Heart right ventricle (tissue), 16 donors: ENCODE data around the gene POU6F2. TPM values are rescaled to one million over a fixed set of nuclear protein-coding genes. Genes with fewer than 3 reads are reported as not detected.

Experiments used
- ATAC-seq, 8 donors: fragments of 200-7000 bp; cut with Tn5 transposase; one replicate each; pipeline ENCODE4 v1.9.1; 2020; ENCODE audit warnings: mild to moderate bottlenecking in 8 of 8, moderate library complexity in 8 of 8, moderate number of reproducible peaks in 1 of 8
- DNase-seq, 2 donors: peaks; one replicate each; pipeline ENCODE4 v3.0.0-alpha.2; 2020
- H3K27ac ChIP-seq, 10 donors: fragments of 200-600 bp; sonication (generic) in 2 of 10; one replicate each; pipeline versions ENCODE4 v1.5.0 to v1.8.0; 2020 to 2022; ENCODE audit warnings: mild to moderate bottlenecking in 3 of 10
- H3K27me3 ChIP-seq, 7 donors: fragments of 200-600 bp; one replicate each; pipeline ENCODE4 v1.8.0; 2021 to 2022; ENCODE audit warnings: mild to moderate bottlenecking in 2 of 7
- H3K36me3 ChIP-seq, 9 donors: fragments of 200-600 bp; sonication (generic) in 1 of 9; one replicate each; pipeline versions ENCODE4 v1.5.0 to v1.8.0; 2020 to 2022; ENCODE audit warnings: mild to moderate bottlenecking in 2 of 9
- H3K4me1 ChIP-seq, 9 donors: fragments of 200-600 bp; sonication (generic) in 1 of 9; one replicate each; pipeline versions ENCODE4 v1.5.0 to v1.8.0; 2020 to 2022; ENCODE audit warnings: mild to moderate bottlenecking in 4 of 9
- H3K4me3 ChIP-seq, 10 donors: fragments of 200-600 bp; sonication (generic) in 2 of 10; one replicate each; pipeline versions ENCODE4 v1.5.0 to v1.8.0; 2020 to 2022; ENCODE audit warnings: mild to moderate bottlenecking in 7 of 10, moderate library complexity in 2 of 10
- H3K9me3 ChIP-seq, 11 donors: fragments of 200-600 bp in 10 of 11; sonication (generic) in 2 of 11; one replicate each; pipeline versions ENCODE4 v1.5.0 to v1.8.0; 2013 to 2022; ENCODE audit warnings: mild to moderate bottlenecking in 2 of 11, control low read depth in 1 of 11, moderate library complexity in 1 of 11
- CTCF ChIP-seq, 9 donors: fragments of 200-600 bp; sonication (generic) in 2 of 9; IDR thresholded peaks; one replicate each; pipeline versions ENCODE4 v1.5.0 to v1.8.0; 2021 to 2022; ENCODE audit warnings: antibody characterized with exemption in 9 of 9, mild to moderate bottlenecking in 5 of 9, moderate library complexity in 1 of 9
- WGBS, 2 donors: extraction: QIAGEN DNeasy Blood & Tissue Kit; methylation state at CpG; one replicate each; pipeline ENCODE4 v1.1.7; 2013; ENCODE audit warnings: inconsistent platforms in 1 of 2; 5-methylcytosine and 5-hydroxymethylcytosine counted together
- intact Hi-C, 10 donors: fragments of 100-400 bp; cut with DNase I; formaldehyde crosslinking; loops; one replicate each; pipeline versions ENCODE4 v1.11.1 to v1.14.2; 2022
- polyA plus RNA-seq, 2 donors: library from polyadenylated mRNA; stranded (reverse); fragments of 200-250 nt; gene quantifications; one replicate each; pipeline ENCODE4 v1.2.3, GENCODE V29; 2013
- total RNA-seq, 10 donors: library from RNA; stranded (reverse); fragmentation: NEBNext Ultra II Directional in 3 of 10; extraction: Animal tissue kit (Norgen Biotek cat#: 25700) in 3 of 10; gene quantifications; one replicate each; pipeline versions ENCODE4 v1.2.1 to v1.2.4, GENCODE V29; 2021 to 2023
- donor health status: Arrhythmogenic right ventricular cardiomyopathy.
- donor health status: ischemic (EF 13 %, LVEDD 7.1; RV severe dilation, severe dysfunction).
- donor health status: healthy with polysubstance abuse.
- donor health status: DM: no; HTN: yes; CAD: no.
- donor health status: DM: no; HTN: no; CAD: no.
- donor health status: ischemic (EF 25% LVEDD 6.9; RV normal size, moderate dysfunction).
- donor health status: ischemic (EF 25% LVEDD 5.7; RV mildly dilated, moderate dysfunction).
- donor health status: healthy.
- donor health status: DM: yes; HTN: yes; CAD: no.
- donor health status: Ischemic cardiomyopathy.
- donor health status: ischemic (EF 35%, LVEDD 5.7; RV mildly dilated, moderate dysfunction).
- donor health status: nonischemic (EF 11% LVEDD 7.7; RV severe dilation, severe dysfunction).
- donor health status: DM: yes; HTN: yes; CAD: no.
- donor health status: PGD.
- donor health status: ischemic (EF 29% LVEDD 5.4; RV normal size, mild dysfunction).
- donor health status: nonischemic (EF 23%, LVEDD 6.1; RV moderate dilation, normal function).

The POU6F2 gene
- total and polyA plus RNA-seq, 12 donors: under 0.01 to 0.83 (median 0.34) TPM

DNA sequence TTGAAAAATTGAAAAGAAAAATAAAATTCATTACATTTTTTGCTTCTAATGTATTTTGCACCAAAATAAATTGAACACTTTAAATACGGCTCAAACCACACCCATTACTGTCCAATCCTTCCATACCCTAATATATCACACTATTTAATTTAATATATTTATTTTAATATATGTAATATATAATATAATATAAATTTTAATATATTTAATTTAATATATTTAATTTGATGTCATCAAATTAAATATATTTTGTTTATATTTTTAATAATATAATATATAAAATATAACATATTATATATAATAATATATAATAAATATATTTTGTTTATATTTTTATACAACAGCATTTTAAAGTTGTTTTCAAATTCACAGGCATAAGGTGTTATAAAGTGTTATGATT, 15.7 kb upstream of the POU6F2 start:
- Histone ChIP-seq H3K27me3 (peaks cover 0 to 4% (median 0%) of the 10 kb centered on the region in 7 donors), H3K27ac (no peak overlapping the region), H3K4me1 (no peaks in the 10 kb centered on the region), H3K36me3 (no peaks in the 10 kb centered on the region), H3K9me3 (peaks cover 0 to 18% (median 0%) of the 10 kb centered on the region in 11 donors), H3K4me3 (no peak overlapping the region)
- intact Hi-C loops: no loop called here
- no peak for ATAC-seq
- no peak for TF ChIP-seq CTCF (IDR thresholded peaks at IDR 0.05)
- no peak for DNase-seq
- WGBS, 2 donors: 80 to 91% methylated on average over 1 of the region's 1 CpG

- no peak overlapping the region for H3K4me3 ChIP-seq
- peaks cover 0 to 18% (median 0%) of the 10 kb centered on the region in 11 donors for H3K9me3 ChIP-seq
- intact Hi-C loops: no loop called here
- 60 to 77% methylated on average over 1 of the region's 1 CpG for WGBS, 2 donors
- no peak overlapping the region for H3K27ac ChIP-seq
- TF ChIP-seq CTCF (IDR thresholded peaks at IDR 0.05): no peak
- no peaks in the 10 kb centered on the region for H3K36me3 ChIP-seq
- peaks cover 0 to 4% (median 0%) of the 10 kb centered on the region in 7 donors for H3K27me3 ChIP-seq
- H3K4me1 ChIP-seq: no peaks in the 10 kb centered on the region
- DNase-seq (no peak), ATAC-seq (no peak)
Measured at GRCh38 chr7:38964921-38965320, 12.8 kb upstream of the POU6F2 start.

GRCh38 chr7:38973760-38974159, 3.9 kb upstream of the POU6F2 start:
- Histone ChIP-seq H3K4me3 (no peak overlapping the region), H3K27ac (no peak overlapping the region), H3K27me3 (peaks cover 0 to 55% (median 47%) of the 10 kb centered on the region in 7 donors), H3K4me1 (peaks cover 0 to 5% (median 0%) of the 10 kb centered on the region in 9 donors), H3K36me3 (no peaks in the 10 kb centered on the region), H3K9me3 (no peaks in the 10 kb centered on the region)
- TF ChIP-seq CTCF (IDR thresholded peaks at IDR 0.05): no peak
- intact Hi-C loops: no loop called here
- ATAC-seq (no peak), DNase-seq (no peak)
- 47 to 58% methylated on average over 4 of the region's 4 CpGs for WGBS, 2 donors

DNA sequence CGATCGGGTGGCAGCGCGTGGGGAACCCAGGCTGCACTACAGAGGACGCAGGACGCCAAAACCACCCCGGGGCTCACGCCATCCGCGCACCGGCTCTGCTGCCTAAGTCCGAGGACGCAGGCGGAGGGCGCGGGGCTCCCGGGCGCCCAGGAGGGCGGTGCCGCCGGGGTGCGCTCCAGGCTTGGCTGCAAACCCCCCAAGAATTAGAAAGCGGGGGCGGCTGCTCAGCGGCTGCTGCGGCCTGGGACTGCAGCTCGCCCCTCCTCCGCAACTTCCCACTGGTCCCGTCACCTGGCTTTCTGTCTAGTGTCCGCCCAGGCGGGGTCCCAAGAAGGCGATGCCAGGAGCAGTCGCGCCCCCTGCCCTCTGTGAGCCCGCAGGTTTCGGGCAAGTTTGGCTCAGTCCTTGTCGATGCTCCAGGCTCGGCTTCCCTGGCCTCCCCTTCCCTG, 1.7 kb upstream of the POU6F2 start:
- intact Hi-C loops: no loop called here
- WGBS, 2 donors: 2 to 4% methylated on average over 38 of the region's 38 CpGs
- DNase-seq (no peak), ATAC-seq (no peak)
- Histone ChIP-seq H3K4me3 (peak overlapping the region in 5 of 10 donors; percentile 5 to 30 (median 23)), H3K36me3 (no peaks in the 10 kb centered on the region), H3K27me3 (peaks cover 0 to 76% (median 53%) of the 10 kb centered on the region in 7 donors), H3K27ac (no peak overlapping the region), H3K4me1 (peaks cover 0 to 5% (median 0%) of the 10 kb centered on the region in 9 donors), H3K9me3 (no peaks in the 10 kb centered on the region)
- TF ChIP-seq CTCF (IDR thresholded peaks at IDR 0.05): no peak
